K562 (cell line): ENCODE data around the gene RSBN1L. TPM values are rescaled to one million over a fixed set of nuclear protein-coding genes. Genes with fewer than 3 reads are reported as not detected.

Experiments
- CBFB ChIP-seq: sonication (generic); formaldehyde crosslinking; IDR thresholded peaks from 2 replicates; pipeline ENCODE4 v1.4.0; 2020; ENCODE audit warnings: mild to moderate bottlenecking, missing genetic modification reagents
- CBX5 ChIP-seq: IDR thresholded peaks from 2 replicates; pipeline ENCODE4 v1.6.1; 2014; ENCODE audit warnings: low read depth, borderline replicate concordance
- CREB3L1 ChIP-seq: fragments of 450-650 bp; IDR thresholded peaks from 2 replicates; pipeline ENCODE4 v1.6.1; 2014; ENCODE audit warnings: low read depth, mild to moderate bottlenecking, moderate library complexity, borderline replicate concordance
- E2F3 ChIP-seq: fragments of 250-450 bp; sonication (Bioruptor Pico); IDR thresholded peaks from 2 replicates; pipeline ENCODE4 v1.4.0; 2020; ENCODE audit warnings: mild to moderate bottlenecking
- GABPA ChIP-seq: fragments of 200-800 bp; sonication (Bioruptor generic); conservative IDR thresholded peaks from 2 replicates; pipeline ENCODE4 v1.6.1; 2016; ENCODE audit warnings: low read depth, missing genetic modification characterization, missing compliant biosample characterization
- HNRNPL ChIP-seq: fragments of 200-400 bp; formaldehyde crosslinking; IDR thresholded peaks from 2 replicates; pipeline ENCODE4 v1.6.1; 2017; ENCODE audit warnings: low read depth, mild to moderate bottlenecking, low read length
- IRF2 ChIP-seq: sonication (generic); formaldehyde crosslinking; IDR thresholded peaks from 2 replicates; pipeline ENCODE4 v1.8.1; 2022; ENCODE audit warnings: mild to moderate bottlenecking, missing genetic modification reagents
- MTA2 ChIP-seq: fragments of 450-650 bp; IDR thresholded peaks from 2 replicates; pipeline ENCODE4 v1.6.1; 2016; ENCODE audit warnings: low read depth
- NFIC ChIP-seq: fragments of 450-650 bp; IDR thresholded peaks from 2 replicates; pipeline ENCODE4 v1.6.1; 2017; ENCODE audit warnings: mild to moderate bottlenecking, inconsistent platforms
- NR3C1 ChIP-seq: sonication (generic); formaldehyde crosslinking; IDR thresholded peaks from 2 replicates; pipeline ENCODE4 v1.8.1; 2022; ENCODE audit warnings: missing genetic modification reagents
- POLR3G ChIP-seq: IDR thresholded peaks from 2 replicates; pipeline ENCODE4 v1.6.1; 2011; ENCODE audit not compliant: insufficient read length, insufficient replicate concordance; ENCODE audit errors: extremely low read depth
- STAG1 ChIP-seq: sonication (generic); formaldehyde crosslinking; IDR thresholded peaks from 2 replicates; pipeline ENCODE4 v1.5.0; 2020; ENCODE audit warnings: missing genetic modification reagents, borderline replicate concordance
- ZBED1 ChIP-seq: IDR thresholded peaks from 2 replicates; pipeline ENCODE4 v1.6.1; 2014
- ZBTB2 ChIP-seq: fragments of 450-650 bp; IDR thresholded peaks from 2 replicates; pipeline ENCODE4 v1.6.1; 2016; ENCODE audit warnings: antibody characterized with exemption
- ZBTB26 ChIP-seq: fragments of 450-650 bp; formaldehyde crosslinking; IDR thresholded peaks from 2 replicates; pipeline ENCODE4 v1.4.0; 2022; ENCODE audit warnings: missing genetic modification characterization
- ZNF140 ChIP-seq: fragments of 250-450 bp; sonication (Bioruptor Pico); IDR thresholded peaks from 2 replicates; pipeline ENCODE4 v1.8.0; 2021; ENCODE audit warnings: moderate library complexity, mild to moderate bottlenecking, inconsistent platforms
- ZNF407 ChIP-seq: fragments of 450-650 bp; IDR thresholded peaks from 2 replicates; pipeline ENCODE4 v1.6.1; 2016; ENCODE audit warnings: low read depth
- ZNF766 ChIP-seq: fragments of 200-800 bp; sonication (Bioruptor generic); conservative IDR thresholded peaks from 2 replicates; pipeline ENCODE4 v1.6.1; 2016; ENCODE audit warnings: missing genetic modification characterization, missing compliant biosample characterization
- polyA plus RNA-seq, 8 experiments: library from polyadenylated mRNA; depleted of rRNA in 4 of 8; stranded (reverse) in 5 of 8; unstranded in 3 of 8; fragments of >200 nt; fragmentation: Nextera tagmentation in 2 of 8; fragmentation: Illumina TruSeq in 1 of 8; extraction: Ambion mirVana in 2 of 8; extraction: Trizol in 1 of 8; gene quantifications; 2 replicates each; pipeline versions ENCODE4 v1.2.1 to v1.2.3, GENCODE V29; 2011 to 2014; ENCODE audit warnings: inconsistent platforms in 1 of 8, missing spikeins in 1 of 8
- total RNA-seq, 7 experiments: library from RNA; depleted of rRNA in 6 of 7; stranded (reverse); fragments of >200 nt in 6 of 7; fragmentation: Illumina TruSeq in 2 of 7; extraction: Trizol in 2 of 7; gene quantifications; 2 replicates each; pipeline versions ENCODE4 v1.2.1 to v1.2.3, GENCODE V29; 2011 to 2021; ENCODE audit warnings: low replicate concordance in 1 of 7

Gene RSBN1L
- total and polyA plus RNA-seq, 9 of the 15 experiments (the other 6 are each of a cell fraction or from before 2014, with no cell fraction given): 6.2 to 35.2 (median 20.1) TPM

- TF ChIP-seq ZBTB2: peak; percentile 70; the same call in 1 of the 2 replicates
- no peak for TF ChIP-seq HNRNPL
- no peak for TF ChIP-seq NR3C1
- TF ChIP-seq ZNF140 (CRISPR knock-in tag): no peak
- TF ChIP-seq STAG1 (CRISPR knock-in tag): no peak
- TF ChIP-seq CBFB (CRISPR knock-in tag): no peak
- no peak for TF ChIP-seq E2F3 (CRISPR knock-in tag)
- TF ChIP-seq ZBED1: no peak; the same call in 1 of the 2 replicates
- no peak; the same call in 1 of the 2 replicates for TF ChIP-seq NFIC
- no peak for TF ChIP-seq ZNF407
- no peak; the same call in 1 of the 2 replicates for TF ChIP-seq CREB3L1
- TF ChIP-seq CBX5: peak; percentile 66
- no peak for TF ChIP-seq ZNF766 (CRISPR knock-in tag)
- TF ChIP-seq POLR3G: no peak
- no peak for TF ChIP-seq GABPA
- no peak; the same call in 1 of the 2 replicates for TF ChIP-seq ZBTB26 (CRISPR knock-in tag)
- TF ChIP-seq MTA2: no peak
- no peak for TF ChIP-seq IRF2 (CRISPR knock-in tag)
Observed at GRCh38 chr7:77696057-77696642, at the start of gene RSBN1L (continued).
